Measurements from ENCODE around the gene AGPAT2.

The AGPAT2 gene

DNA sequence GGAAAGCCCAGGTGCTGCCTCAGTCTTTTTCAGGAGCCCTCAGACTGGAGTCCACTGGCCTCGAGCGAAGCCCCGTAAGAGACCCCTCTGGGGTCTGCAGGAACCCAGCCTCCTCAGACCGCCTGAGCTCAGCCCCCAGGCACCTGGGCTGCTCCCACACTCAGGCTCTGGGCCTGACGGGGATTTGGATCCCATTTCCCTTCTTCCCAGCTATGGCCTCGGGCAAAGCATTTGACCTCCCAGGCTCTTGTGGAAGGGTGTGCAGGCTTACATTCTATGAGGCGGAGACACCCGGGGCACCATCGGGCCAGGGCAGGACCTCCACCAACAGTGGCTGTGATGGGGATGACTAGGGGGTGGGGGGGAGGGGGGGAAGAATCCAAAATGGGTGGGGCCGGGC is 4.5 kb downstream of the AGPAT2 start:
- Histone ChIP-seq H3K9ac (ENCODE audit: low read depth, low read length) (no peak overlapping the region), H3K4me1 (ENCODE audit: insufficient read depth, low read length) (peaks cover 9% of the 10 kb centered on the region; the same call in 1 of the 2 replicates), H3K36me3 (ENCODE audit: insufficient read depth, low read length) (no peaks in the 10 kb centered on the region), H3K9me3 (ENCODE audit: control insufficient read depth, insufficient read depth, low read length) (no peaks in the 10 kb centered on the region)

DNA sequence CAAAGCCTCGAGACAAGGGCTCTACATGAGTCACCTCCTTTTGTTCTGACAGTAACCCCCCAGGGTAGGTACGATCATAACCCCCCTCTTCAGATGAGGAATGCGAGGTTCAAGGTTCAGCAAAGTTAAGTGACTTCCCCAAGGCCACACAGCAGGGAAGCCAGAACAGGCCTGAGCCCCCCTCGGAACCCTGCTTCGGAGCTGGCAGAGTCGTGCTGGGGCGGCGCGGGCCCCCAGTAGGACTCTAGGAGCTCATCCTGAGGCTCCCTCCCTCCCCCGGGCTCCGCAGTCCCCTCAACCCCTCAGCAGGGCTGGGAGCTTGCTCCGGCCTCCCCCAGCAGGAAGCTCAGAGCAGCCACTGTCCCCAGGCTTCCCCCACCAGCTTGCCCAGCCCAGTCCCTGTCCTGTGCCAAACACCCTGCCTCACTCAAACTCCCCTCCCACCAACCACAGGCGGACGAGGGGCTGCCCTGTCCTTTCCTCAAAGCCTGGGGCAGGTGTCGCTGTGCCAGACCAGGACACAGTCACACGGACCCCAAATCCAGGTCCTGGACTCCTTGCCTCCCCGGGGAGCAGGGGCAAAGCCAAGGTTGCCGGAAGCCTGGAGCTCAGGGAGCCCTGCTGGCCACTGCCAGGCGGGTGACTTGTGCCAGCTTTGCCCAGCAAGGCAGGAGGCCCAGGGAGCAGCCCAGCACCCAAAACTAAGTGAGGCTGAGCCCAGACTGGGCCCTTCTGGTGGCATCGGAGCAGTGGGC is 5.1 kb downstream of the AGPAT2 start:
- H3K9me3 ChIP-seq (ENCODE audit: control insufficient read depth, insufficient read depth, low read length) = no peaks in the 10 kb centered on the region
- H3K4me1 ChIP-seq (ENCODE audit: insufficient read depth, low read length) = peaks cover 9% of the 10 kb centered on the region; the same call in 1 of the 2 replicates
- H3K36me3 ChIP-seq (ENCODE audit: insufficient read depth, low read length) = no peaks in the 10 kb centered on the region
- no peak overlapping the region for H3K9ac ChIP-seq (ENCODE audit: low read depth, low read length)

DNA sequence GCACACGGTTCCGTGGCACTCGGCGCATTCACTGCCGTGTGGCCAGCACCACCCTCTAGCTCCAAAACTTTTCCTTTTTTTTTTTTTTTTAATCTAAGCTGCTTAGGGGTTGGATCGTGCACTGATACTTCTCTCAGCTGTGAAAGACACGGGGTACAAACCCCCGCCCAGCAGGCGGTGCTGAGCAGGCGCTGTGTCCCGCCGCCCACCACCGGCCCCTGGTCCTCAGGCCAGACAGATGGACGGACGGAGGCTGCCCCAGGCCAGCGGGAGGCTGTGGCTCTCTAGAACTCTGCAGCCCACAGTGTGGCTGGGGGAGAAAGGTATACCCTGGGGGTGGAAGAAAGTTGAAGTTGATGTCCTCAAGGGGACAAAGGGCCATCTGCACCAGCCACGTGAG is 6.2 kb downstream of the AGPAT2 start:
- Histone ChIP-seq H3K4me1 (ENCODE audit: insufficient read depth, low read length) (peaks cover 9% of the 10 kb centered on the region; the same call in 1 of the 2 replicates), H3K9me3 (ENCODE audit: control insufficient read depth, insufficient read depth, low read length) (no peaks in the 10 kb centered on the region), H3K9ac (ENCODE audit: low read depth, low read length) (no peak overlapping the region), H3K36me3 (ENCODE audit: insufficient read depth, low read length) (no peaks in the 10 kb centered on the region)

DNA sequence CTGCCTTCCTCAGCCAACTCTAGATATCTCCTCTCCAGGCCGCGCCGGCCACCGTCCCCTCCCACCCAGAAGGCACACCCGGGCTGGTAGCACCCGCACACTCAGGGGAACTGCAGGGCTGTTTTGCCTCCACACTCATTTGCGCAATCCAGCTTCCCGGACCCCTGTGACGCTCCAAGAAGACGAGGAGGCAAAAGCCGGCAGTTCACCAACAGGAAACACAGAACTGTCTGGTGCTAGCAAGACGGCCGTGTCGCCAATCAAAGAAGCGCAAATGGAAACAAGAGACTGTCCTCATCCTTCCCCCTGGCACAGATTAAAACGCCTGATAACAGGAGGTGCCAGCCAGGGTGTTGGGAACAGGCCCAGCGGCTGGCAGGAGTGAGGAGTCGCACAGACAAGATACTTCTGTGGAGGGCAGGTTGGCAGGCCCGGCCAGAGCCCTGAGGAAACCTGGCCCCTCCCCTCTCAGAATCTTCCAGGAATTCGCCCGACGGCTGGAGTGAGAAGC is 7.8 kb downstream of the AGPAT2 start:
- Histone ChIP-seq H3K4me1 (ENCODE audit: insufficient read depth, low read length) (peaks cover 6% of the 10 kb centered on the region; the same call in 1 of the 2 replicates), H3K9ac (ENCODE audit: low read depth, low read length) (no peak overlapping the region), H3K9me3 (ENCODE audit: control insufficient read depth, insufficient read depth, low read length) (no peaks in the 10 kb centered on the region), H3K36me3 (ENCODE audit: insufficient read depth, low read length) (no peaks in the 10 kb centered on the region)

DNA sequence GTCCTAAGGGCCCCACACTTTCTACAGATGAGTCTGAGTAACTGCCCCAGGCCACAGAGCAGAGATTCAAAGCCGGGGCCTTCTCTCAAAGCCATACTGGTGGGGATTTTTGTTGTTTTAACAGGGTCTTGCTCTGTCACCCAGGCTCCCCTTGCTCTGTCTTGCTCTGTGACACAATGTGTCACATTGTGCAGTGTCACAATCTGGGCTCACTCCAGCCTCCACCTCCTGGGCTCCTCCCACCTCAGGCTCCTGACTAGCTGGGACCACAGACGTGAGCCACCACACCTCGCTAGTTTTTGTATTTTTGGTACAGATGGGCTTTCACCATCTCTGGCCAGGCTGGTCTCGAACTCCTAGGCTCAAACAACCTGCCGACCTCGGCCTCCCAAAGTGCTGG is 8.6 kb downstream of the AGPAT2 start:
- Histone ChIP-seq H3K4me1 (ENCODE audit: insufficient read depth, low read length) (peaks cover 4% of the 10 kb centered on the region; the same call in 1 of the 2 replicates), H3K9ac (ENCODE audit: low read depth, low read length) (no peak overlapping the region), H3K9me3 (ENCODE audit: control insufficient read depth, insufficient read depth, low read length) (no peaks in the 10 kb centered on the region), H3K36me3 (ENCODE audit: insufficient read depth, low read length) (no peaks in the 10 kb centered on the region)

DNA sequence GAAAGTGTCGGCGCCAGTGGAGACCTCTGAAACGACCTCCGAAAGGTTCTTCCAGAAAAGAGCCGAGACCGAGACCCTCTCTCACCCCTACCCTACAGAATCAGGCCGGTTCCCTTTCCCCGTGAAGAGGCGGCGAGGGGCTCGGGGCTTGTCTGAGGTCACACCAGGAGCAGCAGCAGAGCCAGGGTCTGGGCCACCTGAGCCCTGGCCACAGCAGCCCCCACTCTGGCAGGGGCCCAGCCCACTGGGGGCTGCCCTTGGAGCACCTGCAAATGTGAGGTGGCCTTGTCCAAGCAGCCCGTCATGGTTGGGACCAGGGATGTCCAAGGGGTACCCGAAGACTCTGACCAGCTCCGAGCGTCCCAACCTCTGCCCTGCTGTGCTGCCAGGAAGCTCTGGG is 9.2 kb downstream of the AGPAT2 start:
- no peaks in the 10 kb centered on the region for H3K9me3 ChIP-seq (ENCODE audit: control insufficient read depth, insufficient read depth, low read length)
- H3K36me3 ChIP-seq (ENCODE audit: insufficient read depth, low read length) = no peaks in the 10 kb centered on the region
- H3K4me1 ChIP-seq (ENCODE audit: insufficient read depth, low read length) = peaks cover 4% of the 10 kb centered on the region; the same call in 1 of the 2 replicates
- H3K9ac ChIP-seq (ENCODE audit: low read depth, low read length) = no peak overlapping the region

DNA sequence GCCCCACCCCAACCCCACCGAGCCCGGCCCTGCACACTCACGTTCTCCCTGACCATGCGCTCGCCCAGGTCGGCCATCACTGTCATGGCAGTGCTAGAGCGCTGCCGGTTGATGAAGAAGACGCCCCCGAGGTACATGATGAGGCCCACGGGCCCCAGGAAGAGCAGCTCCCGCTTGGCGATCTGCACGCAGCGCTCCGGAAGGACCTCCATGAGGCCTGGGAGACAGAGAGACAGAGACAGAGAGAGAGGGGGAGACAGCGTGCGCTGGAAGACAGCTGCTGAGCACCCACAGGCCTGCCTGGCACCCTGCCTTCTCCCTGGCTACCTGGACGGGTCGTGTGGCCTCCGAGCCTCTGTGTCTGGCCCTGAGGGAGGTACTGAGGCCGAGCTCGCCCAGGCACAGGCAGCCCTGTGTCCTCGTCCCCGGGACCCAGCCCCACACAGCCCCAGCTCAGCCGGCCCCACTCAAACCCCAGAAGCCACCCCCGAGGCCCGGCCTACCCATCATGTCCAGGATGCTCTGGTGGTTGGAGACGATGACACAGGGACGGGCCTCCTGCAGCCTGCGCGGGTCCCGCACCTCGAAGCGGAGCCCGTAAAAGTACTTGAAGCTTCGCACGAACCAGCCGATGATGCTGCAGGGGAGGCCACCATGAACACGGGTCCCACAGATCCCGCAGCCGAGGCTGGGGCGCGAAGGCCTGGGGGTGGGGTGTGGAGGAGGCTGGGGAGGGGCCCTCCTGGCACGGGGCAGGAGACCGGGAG is 10.2 kb downstream of the AGPAT2 start:
- Histone ChIP-seq H3K9me3 (ENCODE audit: control insufficient read depth, insufficient read depth, low read length) (no peaks in the 10 kb centered on the region), H3K36me3 (ENCODE audit: insufficient read depth, low read length) (no peaks in the 10 kb centered on the region), H3K4me1 (ENCODE audit: insufficient read depth, low read length) (no peaks in the 10 kb centered on the region; the same call in 1 of the 2 replicates), H3K9ac (ENCODE audit: low read depth, low read length) (no peak overlapping the region)

DNA sequence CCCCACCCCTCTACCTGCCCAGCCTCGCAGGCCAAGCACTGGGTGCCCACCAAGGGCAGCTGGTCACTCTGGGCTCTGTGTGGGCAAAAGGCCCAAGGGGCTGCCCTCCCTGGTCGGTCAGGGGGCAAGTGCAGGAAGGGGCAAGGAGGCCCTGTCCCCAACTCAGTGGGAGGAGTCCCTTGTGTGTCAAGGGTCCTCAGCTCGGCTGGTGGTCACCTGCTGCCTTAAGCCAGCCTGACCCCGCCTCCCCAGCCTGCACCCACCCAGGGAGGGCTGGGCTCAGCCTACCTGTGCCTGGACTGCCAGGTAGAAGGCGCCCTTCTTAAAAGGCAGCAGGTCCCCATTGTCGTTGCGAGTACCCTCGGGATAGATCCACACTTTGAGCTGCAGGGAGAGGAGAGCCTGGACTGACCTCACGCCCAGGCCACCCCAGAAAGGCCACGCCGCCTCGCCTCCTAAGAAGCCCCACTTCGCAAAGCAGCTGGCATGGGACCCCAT is 10.9 kb downstream of the AGPAT2 start:
- Histone ChIP-seq H3K36me3 (ENCODE audit: insufficient read depth, low read length) (no peaks in the 10 kb centered on the region), H3K9me3 (ENCODE audit: control insufficient read depth, insufficient read depth, low read length) (no peaks in the 10 kb centered on the region), H3K9ac (ENCODE audit: low read depth, low read length) (no peak overlapping the region), H3K4me1 (ENCODE audit: insufficient read depth, low read length) (no peaks in the 10 kb centered on the region; the same call in 1 of the 2 replicates)

DNA sequence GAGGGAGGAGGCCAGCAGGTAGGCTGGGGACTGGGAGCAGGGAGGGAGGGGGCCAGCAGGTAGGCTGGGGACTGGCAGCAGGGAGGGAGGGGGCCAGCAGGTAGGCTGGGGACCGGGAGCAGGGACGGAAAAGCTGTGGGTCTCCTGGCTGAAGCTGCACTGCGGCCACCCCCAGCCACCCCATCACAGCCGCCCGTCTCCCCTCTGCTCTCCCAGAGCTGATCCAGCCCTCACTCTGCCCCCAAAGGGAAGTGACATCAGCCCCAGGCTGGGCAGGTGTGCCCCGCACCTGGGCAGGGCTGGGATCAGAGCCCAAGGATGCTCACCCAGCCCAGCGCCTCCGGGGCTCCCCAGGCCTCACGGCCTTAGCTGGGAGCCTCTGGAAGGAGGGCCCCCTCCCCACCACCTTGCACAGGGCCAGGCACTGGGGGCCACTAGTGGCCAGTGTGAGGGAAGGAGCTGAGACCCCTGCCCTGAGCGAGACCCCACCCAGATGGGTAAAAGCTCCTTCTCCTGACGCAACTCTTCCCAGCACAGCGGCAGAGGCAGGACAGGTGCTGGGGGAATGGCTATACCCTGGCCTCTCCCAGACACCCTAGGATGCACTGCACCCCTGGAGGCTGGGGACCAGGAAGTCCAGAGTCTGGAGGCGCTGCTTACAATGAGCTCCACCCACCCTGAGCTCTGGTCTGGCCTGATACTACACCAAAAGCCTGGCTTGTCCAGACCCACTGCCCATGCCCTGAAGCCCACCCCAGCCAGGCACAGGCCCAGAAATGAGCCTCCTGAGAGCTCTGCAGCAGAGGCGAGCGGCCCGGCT is 11.6 kb downstream of the AGPAT2 start:
- H3K36me3 ChIP-seq (ENCODE audit: insufficient read depth, low read length) = no peaks in the 10 kb centered on the region
- H3K4me1 ChIP-seq (ENCODE audit: insufficient read depth, low read length) = no peaks in the 10 kb centered on the region; the same call in 1 of the 2 replicates
- no peak overlapping the region for H3K9ac ChIP-seq (ENCODE audit: low read depth, low read length)
- H3K9me3 ChIP-seq (ENCODE audit: control insufficient read depth, insufficient read depth, low read length) = no peaks in the 10 kb centered on the region

DNA sequence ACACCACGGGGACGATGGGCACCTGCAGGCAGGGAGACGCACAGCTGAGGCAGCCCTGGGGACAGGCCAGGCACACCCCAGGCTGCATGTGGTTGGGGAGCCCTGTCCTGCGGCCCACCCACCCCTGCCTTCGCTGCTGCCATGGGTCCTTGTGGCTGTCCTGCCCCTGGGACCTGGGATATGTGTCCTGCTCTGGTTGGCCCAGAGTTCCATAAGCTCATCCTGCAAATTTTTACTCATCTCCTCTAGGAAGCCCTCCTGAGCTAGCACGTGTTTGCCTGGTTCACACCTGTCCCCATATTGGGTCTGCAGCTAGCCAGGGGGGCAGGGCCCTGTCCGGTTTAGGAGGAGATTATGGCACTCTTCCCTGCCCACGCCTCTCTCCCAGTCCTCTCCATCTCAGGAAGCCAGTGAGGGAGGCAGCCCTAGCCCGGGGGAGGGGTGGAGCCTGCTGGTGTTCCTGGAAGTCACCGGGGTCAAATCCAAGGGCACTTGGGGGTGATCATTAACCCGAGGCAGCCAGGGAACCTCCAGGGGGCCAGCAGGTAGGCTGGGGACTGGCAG is 12.4 kb downstream of the AGPAT2 start:
- H3K4me1 ChIP-seq (ENCODE audit: insufficient read depth, low read length) = no peaks in the 10 kb centered on the region; the same call in 1 of the 2 replicates
- no peaks in the 10 kb centered on the region for H3K9me3 ChIP-seq (ENCODE audit: control insufficient read depth, insufficient read depth, low read length)
- H3K36me3 ChIP-seq (ENCODE audit: insufficient read depth, low read length) = no peaks in the 10 kb centered on the region
- no peak overlapping the region for H3K9ac ChIP-seq (ENCODE audit: low read depth, low read length)

DNA sequence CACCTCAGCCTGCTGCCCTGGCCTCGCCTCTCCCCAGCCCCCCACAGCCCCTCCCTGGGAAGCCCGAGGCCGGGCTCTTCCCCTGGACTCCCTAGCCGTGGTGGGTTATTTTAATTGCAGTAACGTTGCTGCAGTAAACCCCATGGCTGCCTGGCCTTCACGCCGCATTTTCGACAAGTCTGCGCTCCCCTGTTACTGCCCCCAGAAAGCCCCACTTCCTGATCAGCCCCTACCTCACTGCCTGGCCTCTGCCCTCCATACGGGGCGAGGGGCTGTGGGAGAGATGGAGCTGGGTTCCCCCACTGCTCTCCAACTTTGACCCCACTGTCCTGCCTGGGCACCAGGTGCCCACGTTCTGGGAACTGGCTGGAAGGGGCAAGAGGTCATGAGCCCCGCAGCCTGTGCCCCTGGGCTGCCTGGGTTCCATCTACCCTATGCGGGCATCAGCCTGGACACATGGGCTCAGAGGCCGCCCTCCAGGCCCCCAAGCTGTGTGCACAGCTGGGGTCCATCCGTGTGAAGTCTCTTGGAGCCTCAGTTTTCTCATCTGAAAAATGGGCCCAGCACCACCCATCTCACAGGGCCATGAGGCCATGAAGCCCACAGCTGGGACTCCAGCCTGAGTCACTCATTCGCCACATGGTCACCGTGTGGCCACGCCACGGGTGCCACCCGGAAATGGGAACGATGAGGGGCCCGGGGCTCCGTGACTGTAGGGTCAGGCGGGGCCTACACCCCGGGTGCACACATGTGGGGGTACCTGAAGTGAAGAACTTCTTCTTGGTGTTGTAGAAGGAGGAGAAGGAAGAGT is 13.1 kb downstream of the AGPAT2 start:
- no peaks in the 10 kb centered on the region; the same call in 1 of the 2 replicates for H3K4me1 ChIP-seq (ENCODE audit: insufficient read depth, low read length)
- no peaks in the 10 kb centered on the region for H3K36me3 ChIP-seq (ENCODE audit: insufficient read depth, low read length)
- H3K9me3 ChIP-seq (ENCODE audit: control insufficient read depth, insufficient read depth, low read length) = no peaks in the 10 kb centered on the region
- H3K9ac ChIP-seq (ENCODE audit: low read depth, low read length) = no peak overlapping the region

DNA sequence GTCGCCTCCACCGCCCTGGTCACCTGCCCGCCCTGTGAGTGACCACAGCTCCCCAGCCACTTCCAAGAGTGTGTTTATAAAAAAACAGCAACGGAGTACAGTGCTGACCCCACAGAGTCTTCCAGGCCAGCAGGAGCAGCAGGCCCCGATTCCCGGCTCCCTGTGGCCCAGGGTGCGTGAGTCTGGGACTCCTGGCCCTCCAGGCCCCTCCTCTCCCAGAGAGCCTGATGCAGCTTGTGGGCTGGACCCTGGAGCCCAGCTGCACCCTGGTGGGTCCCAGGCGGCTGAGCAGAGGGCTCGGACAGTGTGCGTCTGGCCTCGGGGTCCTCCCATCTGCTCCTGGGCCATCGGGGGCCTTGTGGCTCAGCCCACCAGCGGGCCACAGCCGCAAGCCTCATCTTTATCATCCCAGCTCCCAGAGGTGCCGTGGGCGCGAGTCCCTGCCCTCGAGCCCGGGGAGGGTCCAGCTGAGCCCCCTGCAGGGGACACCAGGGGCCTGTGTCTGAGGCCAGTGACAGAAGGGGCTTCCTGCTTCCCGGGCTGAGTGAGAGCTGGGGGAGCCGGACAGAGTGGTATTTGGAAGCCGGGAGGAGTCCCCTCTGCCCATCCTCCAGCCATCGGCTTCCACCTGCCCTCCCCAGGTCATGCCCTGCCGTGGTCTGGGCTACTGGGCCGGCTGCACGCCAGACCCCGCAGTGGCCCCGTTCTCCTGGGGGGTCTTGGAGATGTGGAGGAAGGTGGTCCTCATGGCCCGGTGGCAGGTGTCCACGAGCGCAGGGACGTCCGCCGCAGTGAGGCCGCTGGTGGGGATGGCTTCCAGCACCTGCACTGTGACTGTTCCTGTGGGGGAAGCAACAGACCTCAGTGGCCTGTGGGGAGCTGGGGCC is 13.9 kb downstream of the AGPAT2 start:
- Histone ChIP-seq H3K9ac (ENCODE audit: low read depth, low read length) (no peak overlapping the region), H3K9me3 (ENCODE audit: control insufficient read depth, insufficient read depth, low read length) (no peaks in the 10 kb centered on the region), H3K36me3 (ENCODE audit: insufficient read depth, low read length) (no peaks in the 10 kb centered on the region), H3K4me1 (ENCODE audit: insufficient read depth, low read length) (no peaks in the 10 kb centered on the region; the same call in 1 of the 2 replicates)

All from ES-I3 (cell line).